ENCODE results near the gene ZC3H8. TPM values are rescaled to one million over a fixed set of nuclear protein-coding genes. Genes with fewer than 3 reads are reported as not detected.
A peak's percentile ranks its signal among the peaks of the same experiment; 100 is the strongest.

ZC3H8 gene
- total RNA-seq, 1 donor from 2014 or later: 2.7 TPM

DNA sequence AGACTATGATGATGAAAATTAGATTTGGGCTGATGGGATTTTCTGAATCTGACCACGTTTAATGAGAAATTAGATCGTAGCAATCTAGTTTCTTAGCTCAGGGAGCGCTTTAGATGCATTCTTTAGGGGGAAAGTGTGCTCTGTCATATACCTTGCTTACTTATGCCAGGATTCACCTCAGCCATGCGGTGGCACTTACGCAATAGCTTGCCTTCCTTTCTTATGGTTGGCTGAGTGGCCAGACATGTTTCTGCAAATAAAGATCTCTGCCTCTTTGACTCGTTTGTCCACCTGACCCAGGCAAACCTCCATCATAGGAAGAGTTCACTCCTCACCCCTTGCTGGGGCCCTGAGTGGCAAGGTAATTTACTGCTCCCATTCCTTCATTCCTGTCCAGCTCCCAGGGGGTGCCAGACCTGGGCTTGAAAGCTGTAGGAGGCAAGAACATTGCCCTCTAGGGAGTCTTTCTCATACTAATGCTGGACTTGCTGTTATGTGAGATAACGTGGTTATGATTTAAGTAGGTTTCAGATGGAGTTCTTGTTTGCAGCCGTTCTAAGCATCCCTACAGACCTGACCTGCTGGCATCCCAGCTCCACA, 59.6 kb downstream of the ZC3H8 start:
- DNase-seq (ENCODE audit: low read depth in 2 of 2): no peak

DNA sequence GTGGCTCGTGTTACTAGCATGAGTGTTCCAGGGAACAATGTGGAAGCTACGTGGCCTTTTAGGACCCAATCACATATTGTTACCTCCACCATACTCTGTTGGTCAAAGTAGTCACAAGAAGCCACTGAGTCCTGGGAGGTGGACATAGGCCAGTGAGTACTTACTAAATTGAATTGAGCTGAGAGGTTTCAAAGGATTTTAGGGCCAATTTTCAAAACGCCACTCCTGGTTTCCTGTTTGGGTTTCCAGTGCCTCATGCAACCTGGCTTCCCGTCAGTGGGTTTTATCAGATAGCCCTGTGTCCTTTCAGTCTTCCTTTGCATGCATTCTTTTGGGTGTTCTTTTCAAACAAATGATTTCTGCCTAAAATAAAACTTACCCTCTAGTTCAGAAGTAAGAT, 60.4 kb downstream of the ZC3H8 start:
- peak; percentile 27 to 50 for DNase-seq (ENCODE audit: low read depth in 2 of 2)

DNA sequence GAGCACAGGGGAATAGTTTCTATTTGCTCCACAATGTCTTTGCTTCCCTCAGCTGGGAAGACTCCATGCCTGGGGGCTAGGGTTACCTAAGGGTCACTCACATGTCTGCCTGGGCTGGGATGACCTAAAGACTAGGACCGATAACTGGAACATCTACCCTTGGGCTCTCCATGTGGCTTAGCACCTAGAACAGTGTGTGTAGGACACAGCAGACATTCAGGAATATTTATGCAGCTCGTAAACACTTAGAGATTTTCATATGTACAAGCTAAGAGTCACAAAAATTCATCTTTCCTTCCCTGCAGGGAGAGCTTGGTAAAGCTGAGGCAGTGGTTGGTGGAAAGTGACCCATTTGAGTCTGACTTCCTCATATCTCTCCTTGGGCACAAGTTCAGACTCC, 60.8 kb downstream of the ZC3H8 start:
- no peak for DNase-seq (ENCODE audit: low read depth in 2 of 2)

DNA sequence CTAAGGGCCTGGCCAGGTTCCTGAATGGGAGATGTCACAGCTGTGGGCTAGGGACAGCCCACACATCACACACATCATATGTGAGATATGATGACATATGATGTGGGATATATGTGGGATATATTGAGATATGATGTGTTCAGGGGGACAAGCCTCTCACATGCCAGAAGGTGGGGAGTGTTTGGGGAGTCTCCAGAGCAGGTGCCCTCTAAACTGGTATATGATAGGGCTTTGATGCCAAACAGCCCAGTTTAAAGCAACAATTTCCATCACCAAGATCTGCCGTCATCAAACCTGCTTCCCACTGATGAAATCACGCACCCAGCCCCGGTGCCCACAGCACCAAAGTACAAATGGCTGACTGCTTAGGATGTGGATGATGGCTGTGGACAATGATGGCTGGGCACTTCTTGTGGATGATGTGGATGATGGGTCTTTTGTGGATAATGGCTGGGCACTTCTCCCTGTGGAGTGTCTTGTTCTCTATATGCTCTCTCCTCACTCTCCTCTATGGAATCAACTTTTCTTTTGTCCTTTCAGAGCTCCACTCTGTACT, 65.8 kb downstream of the ZC3H8 start:
- no peak for DNase-seq (ENCODE audit: low read depth in 2 of 2)

DNA sequence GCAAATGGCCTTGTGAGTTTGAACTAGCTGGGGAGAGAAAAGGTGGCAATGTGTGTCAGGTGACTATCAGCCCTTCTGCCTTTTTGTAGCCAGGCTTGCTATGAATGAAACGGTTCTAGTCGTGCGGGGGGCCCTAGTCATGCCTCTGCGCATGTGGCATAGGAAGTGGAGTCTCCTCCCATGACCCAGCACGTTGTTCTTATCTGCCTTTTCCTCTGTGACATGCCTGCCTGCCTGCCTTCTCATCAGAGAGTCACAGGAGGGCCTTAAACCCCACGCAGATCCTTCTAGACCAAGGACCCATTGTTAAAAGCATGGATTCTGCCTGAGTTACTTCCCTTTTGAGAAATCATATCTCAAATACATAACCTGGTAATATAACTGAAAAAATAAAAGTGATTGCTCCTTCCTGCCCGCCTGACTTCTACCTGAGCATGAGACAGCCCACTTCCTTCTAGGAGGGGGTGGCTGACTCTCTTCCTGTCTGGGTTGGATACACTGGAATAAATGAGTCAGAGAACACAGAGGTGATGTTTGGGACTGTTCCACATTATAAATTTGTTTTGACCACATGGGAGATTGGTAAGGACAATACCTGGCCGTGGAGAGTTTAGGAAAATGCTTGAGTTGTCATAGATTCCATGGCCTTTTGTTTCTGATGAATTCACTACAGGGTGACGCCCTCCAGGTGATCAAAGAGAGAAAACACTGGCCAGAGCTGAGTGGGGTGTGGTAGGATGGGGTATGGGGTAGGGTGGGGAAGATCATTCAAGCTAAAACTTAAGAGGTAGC, 66.8 kb downstream of the ZC3H8 start:
- peak; percentile 89 to 94 for DNase-seq (ENCODE audit: low read depth in 2 of 2)

DNA sequence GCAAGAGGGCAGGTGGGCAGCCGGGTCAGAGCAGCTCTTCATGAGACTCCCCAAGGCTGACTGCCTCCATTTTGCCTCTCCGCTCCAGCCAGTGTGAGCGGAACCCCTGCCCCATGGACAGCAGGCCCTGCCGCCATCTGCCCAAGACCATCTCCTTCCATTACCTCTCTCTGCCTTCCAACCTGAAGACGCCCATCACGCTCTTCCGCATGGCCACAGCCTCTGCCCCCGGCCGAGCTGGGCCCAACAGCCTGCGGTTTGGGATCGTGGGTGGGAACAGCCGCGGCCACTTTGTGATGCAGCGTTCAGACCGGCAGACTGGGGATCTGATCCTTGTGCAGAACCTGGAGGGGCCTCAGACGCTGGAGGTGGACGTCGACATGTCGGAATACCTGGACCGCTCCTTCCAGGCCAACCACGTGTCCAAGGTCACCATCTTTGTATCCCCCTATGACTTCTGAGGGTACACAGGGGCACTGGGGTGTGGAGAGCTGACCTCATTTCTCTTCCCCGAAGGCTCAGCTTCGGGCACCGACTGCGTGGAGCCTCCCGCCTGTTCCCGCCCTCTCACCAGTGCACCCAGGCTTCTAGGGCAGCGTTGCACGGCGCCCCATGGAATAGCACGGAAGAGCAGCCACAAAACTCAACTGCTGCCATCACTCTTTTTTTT, 67.7 kb downstream of the ZC3H8 start:
- DNase-seq (ENCODE audit: low read depth in 2 of 2): no peak

DNA sequence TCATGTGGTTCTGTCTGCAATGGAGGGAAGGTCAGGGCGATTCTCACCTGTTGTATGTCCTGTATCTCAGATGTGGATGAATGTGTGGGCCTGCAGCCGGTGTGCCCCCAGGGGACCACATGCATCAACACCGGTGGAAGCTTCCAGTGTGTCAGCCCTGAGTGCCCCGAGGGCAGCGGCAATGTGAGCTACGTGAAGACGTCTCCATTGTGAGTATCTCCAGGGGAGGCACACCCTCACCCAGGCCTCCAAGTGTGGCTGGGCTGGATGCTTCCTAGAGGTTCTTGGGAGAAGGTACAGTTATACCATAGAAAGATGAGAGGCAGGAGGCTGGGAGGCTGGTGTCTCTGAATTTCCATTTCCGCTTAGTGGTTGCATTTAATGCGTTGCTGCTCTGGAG, 69.7 kb downstream of the ZC3H8 start:
- no peak for DNase-seq (ENCODE audit: low read depth in 2 of 2)

DNA sequence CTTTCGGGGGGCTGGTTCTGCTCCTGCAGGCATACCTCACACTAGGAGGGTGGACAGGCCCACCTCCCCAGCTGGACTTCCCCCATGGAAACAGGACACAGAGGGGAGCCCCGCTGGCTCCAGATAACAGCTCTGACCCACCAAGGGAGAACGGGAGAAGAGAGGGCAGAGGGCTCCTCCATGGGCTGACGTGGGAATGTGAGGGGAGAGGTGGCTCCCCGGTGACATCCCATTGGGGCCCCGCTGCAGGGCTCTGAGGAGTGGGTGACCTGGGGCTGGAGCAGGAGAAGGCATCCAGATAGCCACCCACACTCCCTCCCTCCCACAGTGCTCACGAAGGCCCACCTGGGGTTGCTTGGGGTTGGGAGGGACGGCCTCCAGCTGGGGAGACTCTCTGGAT, 70.7 kb downstream of the ZC3H8 start:
- DNase-seq (ENCODE audit: low read depth in 2 of 2): no peak

DNA sequence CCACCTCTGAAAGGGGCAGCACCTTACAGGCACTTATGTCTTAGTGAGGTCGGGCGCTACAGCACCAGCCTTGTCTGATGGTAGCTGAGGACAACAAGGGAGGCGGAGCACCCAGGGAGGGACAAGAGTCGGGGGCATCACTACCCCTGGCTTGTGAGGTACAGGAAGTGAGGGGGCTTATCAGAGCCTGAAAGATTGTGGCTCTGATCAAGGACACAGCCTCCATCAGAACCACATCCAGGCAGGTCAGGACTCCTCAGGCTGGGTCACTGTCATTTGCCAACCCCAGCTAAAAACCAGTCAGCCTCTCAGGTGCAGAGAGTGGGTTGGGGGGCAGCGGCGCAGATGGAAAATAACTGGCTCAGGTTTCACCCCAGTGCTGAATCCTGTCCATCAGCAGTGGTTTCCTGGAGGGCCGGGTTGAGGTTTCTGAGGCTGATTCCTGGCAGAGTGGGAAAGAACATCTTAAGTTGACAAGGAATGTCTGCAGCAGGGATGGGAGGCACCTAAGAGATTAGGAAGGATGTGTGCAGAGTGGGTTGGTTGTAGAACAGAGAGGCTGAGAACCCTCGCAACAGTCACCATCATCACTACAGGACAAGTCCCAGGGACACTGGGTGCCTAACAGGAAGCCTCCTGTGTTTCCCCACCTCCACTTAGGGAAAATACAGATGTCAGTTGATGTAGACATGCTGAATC, 71.4 kb downstream of the ZC3H8 start:
- no peak for DNase-seq (ENCODE audit: low read depth in 2 of 2)

DNA sequence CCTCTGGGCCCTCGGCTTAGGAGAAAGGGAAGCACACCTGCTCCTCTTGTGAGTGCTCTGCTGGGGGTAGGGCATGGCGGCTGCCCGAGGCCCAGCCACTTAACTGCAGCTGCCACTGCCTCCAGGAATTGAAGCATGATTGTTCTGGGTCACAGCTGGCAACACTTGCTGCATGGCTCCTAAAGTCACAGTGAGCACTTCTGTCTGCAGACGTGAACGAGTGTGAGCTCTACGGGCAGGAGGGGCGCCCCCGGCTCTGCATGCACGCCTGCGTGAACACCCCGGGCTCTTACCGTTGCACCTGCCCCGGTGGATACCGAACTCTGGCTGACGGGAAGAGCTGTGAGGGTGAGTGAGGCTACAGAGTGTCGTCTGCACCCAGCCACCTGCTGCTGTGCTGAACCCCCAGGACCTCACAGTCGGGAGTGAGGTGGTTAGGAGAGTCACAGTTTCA, 72.2 kb downstream of the ZC3H8 start:
- DNase-seq (ENCODE audit: low read depth in 2 of 2): no peak

DNA sequence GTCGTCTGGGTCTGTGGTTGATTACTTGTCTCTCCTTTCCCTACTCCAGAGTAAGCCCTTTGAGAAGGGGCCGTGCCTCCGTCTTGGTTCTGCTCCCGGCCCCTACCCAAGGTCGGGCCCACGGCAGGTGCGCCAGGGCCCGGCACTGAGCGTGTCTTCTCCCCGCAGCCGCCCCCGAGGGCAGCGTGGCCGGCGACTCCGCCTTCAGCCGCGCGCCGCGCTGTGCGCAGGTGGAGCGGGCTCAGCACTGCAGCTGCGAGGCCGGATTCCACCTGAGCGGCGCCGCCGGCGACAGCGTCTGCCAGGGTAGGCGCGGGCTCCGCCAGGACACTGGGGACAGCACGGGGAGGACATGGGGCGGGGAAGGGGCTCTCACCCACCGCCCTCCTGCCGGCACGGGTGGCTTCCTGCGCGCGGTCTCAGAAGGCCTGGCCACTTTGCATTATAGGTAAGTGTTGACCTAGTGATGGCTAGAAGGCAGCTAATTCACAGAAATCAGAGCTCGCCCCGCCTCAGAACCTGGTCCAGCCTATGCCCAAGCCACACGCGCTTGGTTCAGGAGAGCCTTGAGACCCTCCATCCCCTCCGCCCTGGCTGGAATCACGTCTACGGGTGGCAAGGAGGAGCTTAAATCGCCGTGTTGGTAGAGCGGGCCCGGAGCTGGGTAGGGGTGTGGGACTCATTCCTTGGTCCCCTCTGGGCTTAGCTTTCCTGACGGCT, 73.1 kb downstream of the ZC3H8 start:
- no peak for DNase-seq (ENCODE audit: low read depth in 2 of 2)

DNA sequence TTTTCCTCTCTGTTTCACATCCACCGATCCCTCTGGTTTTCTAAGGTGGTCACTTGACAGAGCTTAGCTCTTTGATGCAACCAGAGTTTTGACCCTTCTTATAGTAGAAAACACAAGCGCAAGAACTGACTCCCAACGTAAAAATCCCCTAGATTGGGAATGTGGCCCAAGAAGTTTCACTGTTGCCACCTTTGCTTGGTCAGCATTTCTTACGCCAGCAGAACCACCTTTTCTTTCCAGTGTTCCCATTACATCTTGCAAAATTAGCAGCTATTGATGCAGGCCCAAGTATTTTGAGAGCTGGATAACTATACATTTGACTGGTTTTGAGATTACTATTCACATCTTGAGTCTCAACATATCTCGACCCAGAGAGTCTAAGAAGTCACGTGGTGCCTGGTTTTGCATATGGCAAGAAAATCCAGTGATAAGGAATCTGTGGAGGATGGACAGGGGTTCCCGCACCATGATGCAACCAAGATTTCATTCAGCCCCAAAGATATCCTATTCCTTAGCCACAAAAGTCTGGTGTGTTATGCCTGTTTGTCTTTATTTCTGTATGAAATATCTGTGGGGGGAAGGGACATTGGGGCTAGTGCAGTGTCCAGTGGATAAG, 78.8 kb downstream of the ZC3H8 start:
- no peak for DNase-seq (ENCODE audit: low read depth in 2 of 2)

DNA sequence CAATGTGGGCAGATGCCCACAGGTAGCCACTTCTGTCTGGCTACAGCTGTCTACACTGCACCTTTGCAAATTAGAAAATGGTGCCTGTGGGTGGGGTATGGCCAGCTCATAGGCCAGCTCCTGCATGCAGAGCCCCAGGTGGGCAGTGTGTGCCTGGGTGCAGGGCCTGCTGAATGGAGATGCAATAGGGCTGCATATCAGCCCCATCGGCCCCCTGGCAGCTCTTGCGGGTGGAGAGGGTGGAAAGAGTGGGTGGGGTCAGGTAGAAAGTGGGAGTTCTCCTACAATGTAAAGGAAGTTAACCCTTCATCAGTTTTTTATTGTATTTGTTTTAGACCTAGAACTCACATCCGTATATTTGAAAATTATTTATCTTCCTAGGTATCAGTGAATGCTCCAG, 79.5 kb downstream of the ZC3H8 start:
- no peak for DNase-seq (ENCODE audit: low read depth in 2 of 2)

DNA sequence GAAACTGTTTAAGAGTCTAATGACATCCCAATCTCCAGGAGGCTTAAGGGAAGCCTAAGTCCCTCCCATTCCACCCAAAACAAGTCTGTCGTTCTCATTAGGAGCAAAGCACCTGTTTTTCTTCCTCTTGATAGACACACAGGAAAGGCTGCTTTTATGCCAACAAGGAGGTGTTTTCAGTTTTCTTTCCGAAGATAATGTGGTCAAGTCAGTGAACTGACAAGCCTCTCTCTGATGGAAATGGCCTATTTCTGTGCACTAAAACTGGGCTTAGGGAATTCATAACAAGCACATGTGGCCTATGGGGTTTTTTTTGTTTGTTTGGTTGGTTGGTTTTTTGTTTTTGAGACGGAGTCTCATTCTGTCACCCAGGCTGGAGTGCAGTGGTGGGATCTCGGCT, 80.5 kb downstream of the ZC3H8 start:
- no peak for DNase-seq (ENCODE audit: low read depth in 2 of 2)

DNA sequence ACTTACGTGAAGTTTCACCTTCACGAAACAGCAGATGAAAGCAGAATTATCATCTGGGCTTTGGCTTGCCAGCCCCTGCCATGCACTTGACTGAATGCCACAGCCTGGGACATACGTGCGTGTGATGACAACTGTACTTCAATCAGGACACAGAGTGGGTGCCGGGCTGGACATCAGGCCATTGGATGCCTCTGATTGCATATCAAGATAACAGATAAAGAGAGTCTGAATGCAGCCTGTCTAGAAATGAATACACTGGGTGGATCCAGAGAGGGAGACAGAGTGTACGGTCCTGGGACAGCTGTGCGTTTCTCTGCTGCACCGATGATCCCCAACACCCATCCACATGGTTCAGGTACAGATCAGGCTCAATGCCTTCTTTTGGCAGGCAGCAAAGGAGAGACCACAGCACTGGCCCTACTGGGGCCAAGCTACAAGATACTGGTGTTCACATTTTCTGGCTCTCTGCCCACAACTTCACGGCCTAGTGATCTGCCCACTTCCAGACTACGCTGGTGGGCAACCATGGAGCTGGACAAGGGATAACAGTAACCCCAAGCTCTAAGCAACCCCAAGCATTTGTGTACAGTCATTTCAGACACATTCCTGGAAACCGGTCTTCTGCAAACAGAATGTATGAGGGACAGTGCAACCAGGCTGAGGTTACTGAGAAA, 81.1 kb downstream of the ZC3H8 start:
- no peak for DNase-seq (ENCODE audit: low read depth in 2 of 2)

DNA sequence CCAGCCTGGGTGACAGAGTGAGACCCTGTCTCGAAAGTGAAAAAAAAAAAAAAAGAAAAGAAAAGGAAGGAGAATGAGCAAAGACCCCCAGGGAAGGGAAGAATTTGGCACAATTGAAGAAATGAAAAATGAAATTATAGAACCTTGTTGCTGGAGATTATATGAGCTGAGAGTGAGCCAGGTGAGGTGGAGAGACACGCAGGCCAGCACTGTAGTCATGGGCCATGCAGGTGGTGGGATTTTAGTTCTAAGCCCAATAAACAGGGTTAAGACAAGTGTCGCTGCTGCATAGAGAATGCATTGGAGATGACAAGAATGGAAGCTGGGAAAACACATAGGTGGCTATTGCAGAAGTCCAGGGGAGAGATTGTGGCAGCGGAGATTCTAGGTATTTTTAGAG, 84.3 kb downstream of the ZC3H8 start:
- no peak for DNase-seq (ENCODE audit: low read depth in 2 of 2)

DNA sequence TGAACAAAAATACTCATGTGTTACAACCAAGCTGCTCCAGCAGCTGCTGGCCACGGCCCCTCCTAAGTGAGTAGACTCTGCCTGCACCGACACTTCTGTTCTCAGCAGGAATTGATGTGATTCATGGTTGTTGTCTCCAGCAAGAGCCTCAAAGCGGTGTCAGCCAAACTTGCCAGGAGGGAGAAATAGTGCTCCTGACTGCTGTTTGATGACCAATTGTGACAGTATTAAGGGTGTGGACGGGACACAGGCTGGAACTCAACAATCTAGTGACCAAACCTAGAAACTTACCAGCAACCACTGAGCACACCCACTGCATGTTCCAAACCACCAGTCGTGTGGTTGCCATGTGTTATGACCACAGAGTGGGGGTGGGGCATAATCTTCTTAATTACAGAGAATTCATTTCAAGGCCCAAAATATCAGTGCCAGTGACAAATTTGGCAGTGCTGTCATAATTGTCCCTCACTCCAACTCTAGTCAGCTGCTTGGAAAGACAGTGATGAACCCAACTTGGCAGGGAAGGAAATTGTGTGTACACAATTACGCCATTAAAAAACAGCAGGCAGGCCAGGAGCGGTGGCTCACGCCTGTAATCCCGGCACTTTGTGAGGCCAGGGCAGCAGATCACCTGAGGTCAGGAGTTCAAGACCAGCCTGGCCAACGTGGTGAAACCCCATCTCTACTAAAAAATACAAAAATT, 86.3 kb downstream of the ZC3H8 start:
- no peak for DNase-seq (ENCODE audit: low read depth in 2 of 2)

DNA sequence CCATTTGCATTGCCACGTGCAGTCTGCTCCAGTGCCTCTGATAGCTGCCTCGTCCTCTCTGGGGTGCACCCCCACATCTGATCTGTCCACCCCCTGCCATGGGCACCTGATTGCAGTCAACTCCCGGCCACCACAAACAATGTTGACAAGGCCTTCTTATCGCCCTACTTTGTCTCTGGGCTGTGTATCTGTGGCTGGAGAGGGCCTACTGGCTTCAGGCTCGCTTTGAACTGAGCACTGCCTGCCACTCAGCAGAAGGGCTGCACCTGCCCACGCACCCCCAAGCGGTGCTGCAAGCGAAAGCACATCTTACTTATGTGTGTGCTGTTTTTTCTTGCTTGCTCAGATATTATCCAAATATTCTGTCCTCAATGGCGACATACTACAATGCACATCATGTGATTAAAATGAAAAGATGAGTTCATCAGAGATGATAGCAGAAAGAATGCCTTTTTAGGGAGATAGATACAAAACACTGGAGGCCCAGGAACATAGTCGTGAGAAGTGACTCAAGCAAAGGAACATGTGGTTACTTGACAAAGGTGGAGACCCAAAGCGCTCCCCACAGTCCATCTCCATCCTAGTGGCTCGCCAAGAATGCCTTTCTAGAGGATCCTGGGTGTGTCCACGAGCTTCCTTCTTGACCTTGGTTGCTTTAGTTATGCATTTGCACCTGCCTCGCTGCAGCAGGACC, 87.9 kb downstream of the ZC3H8 start:
- no peak for DNase-seq (ENCODE audit: low read depth in 2 of 2)

DNA sequence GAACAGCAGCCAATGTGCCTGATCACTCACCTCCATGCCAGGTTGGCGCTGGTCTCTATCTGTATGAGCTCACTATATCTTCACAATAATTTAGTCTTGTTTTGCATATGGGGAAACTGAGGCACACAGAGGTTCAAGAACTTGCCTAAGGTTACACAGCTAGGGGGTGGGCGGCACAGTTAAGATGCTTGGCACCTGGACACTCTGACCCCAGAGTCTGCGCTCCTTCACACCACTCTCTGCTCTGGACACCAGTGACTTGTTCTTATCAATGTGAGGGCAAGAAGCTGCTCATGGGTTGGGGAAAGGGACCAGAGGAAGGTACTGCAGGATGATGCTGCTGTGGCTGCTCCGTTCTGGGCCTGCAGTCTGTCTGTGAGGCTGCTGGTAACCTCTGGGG, 89.5 kb downstream of the ZC3H8 start:
- no peak for DNase-seq (ENCODE audit: low read depth in 2 of 2)

Measured in dermis microvascular lymphatic vessel endothelial cell (primary cell).